GM06990 (cell line): Measurements from ENCODE around the gene ACY1.

ENCODE experiments used
- DNase-seq: peaks from one replicate; pipeline ENCODE4 v3.0.0-alpha.2; 2011; ENCODE audit not compliant: insufficient read length; ENCODE audit errors: extremely low read depth
- H3K27me3 ChIP-seq: replicated peaks from 2 replicates; pipeline ENCODE4 v1.6.0; 2011; ENCODE audit warnings: low read length; ENCODE audit not compliant: control insufficient read depth, insufficient read depth
- H3K36me3 ChIP-seq: 2 replicates; pipeline ENCODE4 v1.5.1; 2011; ENCODE audit warnings: low read length; ENCODE audit not compliant: control insufficient read depth, insufficient read depth
- H3K4me3 ChIP-seq: replicated peaks from 2 replicates; pipeline ENCODE4 v1.5.1; 2011; ENCODE audit warnings: low read depth, mild to moderate bottlenecking, control low read depth, low read length
- CTCF ChIP-seq: IDR thresholded peaks from 2 replicates; pipeline ENCODE4 v1.5.1; 2011; ENCODE audit warnings: low read length, control low read depth, mild to moderate bottlenecking, inconsistent platforms; ENCODE audit not compliant: insufficient read depth, poor library complexity, severe bottlenecking

ACY1 gene

GRCh38 chr3:52006017-52006819, 22.9 kb downstream of the ACY1 start:
- DNase-seq, result no peak
- TF ChIP-seq CTCF, result no peak
- Histone ChIP-seq H3K4me3 (no peak overlapping the region), H3K27me3 (no peaks in the 10 kb centered on the region), H3K36me3 (no peaks in the 10 kb centered on the region)

GRCh38 chr3:52006820-52007133, 23.4 kb downstream of the ACY1 start:
- no peaks in the 10 kb centered on the region for H3K36me3 ChIP-seq
- TF ChIP-seq CTCF, result no peak
- no peak overlapping the region for H3K4me3 ChIP-seq
- no peaks in the 10 kb centered on the region for H3K27me3 ChIP-seq
- no peak for DNase-seq

GRCh38 chr3:52007291-52007690, 24.0 kb downstream of the ACY1 start:
- Histone ChIP-seq H3K27me3 (no peaks in the 10 kb centered on the region), H3K4me3 (no peak overlapping the region), H3K36me3 (no peaks in the 10 kb centered on the region)
- TF ChIP-seq CTCF, result no peak
- no peak for DNase-seq

- H3K27me3 ChIP-seq, result no peaks in the 10 kb centered on the region
- TF ChIP-seq CTCF, result no peak
- no peak for DNase-seq
- H3K36me3 ChIP-seq, result no peaks in the 10 kb centered on the region
- no peak overlapping the region for H3K4me3 ChIP-seq
Measured at GRCh38 chr3:52010431-52010830, 27.1 kb downstream of the ACY1 start.

GRCh38 chr3:52012699-52013098, 29.4 kb downstream of the ACY1 start:
- DNase-seq, result no peak
- H3K27me3 ChIP-seq, result no peaks in the 10 kb centered on the region
- H3K36me3 ChIP-seq, result no peaks in the 10 kb centered on the region
- TF ChIP-seq CTCF, result no peak
- H3K4me3 ChIP-seq, result no peak overlapping the region
